ENCODE data around the gene MGAT4D.
"Not testable (repeated sequence)": the region's sequence is repeated elsewhere in the genome, so short reads cannot be mapped to it uniquely, and the experiment has no call there.

Gene MGAT4D

GRCh38 chr4:140497747-140498636, at the start of gene MGAT4D:
Gene MGAT4D, minus strand, starts transcription at chr4:140498293. Its CDS starts 71 bp downstream, at chr4:140498222.
- peak; percentile 19 for DNase-seq

GRCh38 chr4:140533951-140534480, 35.9 kb upstream of the MGAT4D start:
- no peak for DNase-seq

- no peak for DNase-seq
Observed at GRCh38 chr4:140529434-140529833, 31.3 kb upstream of the MGAT4D start.

- DNase-seq, result peak; percentile 99
Observed at GRCh38 chr4:140523857-140524742, 26.0 kb upstream of the MGAT4D start, which contains the start of gene ELMOD2. Gene ELMOD2, plus strand, starts transcription at chr4:140524168. Its CDS starts 1,261 bp downstream, at chr4:140525429.

- DNase-seq, result no peak
Observed at GRCh38 chr4:140523370-140523856, 25.3 kb upstream of the MGAT4D start.

- no peak for DNase-seq
Observed at GRCh38 chr4:140515423-140515822, 17.3 kb upstream of the MGAT4D start.

- not testable (repeated sequence) for DNase-seq
Observed at GRCh38 chr4:140513765-140514164, 15.7 kb upstream of the MGAT4D start.

GRCh38 chr4:140504261-140504660, 6.2 kb upstream of the MGAT4D start:
- no peak for DNase-seq

- no peak for DNase-seq
Observed at GRCh38 chr4:140499391-140499790, 1.3 kb upstream of the MGAT4D start.

- no peak for DNase-seq
Observed at GRCh38 chr4:140497405-140497746, 717 bp downstream of the MGAT4D start.

GRCh38 chr4:140485939-140486338, 12.2 kb downstream of the MGAT4D start:
- DNase-seq, result no peak

- DNase-seq, result no peak
Observed at GRCh38 chr4:140483445-140483844, 14.6 kb downstream of the MGAT4D start.

GRCh38 chr4:140472156-140472555, 25.9 kb downstream of the MGAT4D start:
- no peak for DNase-seq

GRCh38 chr4:140469791-140470733, 28.0 kb downstream of the MGAT4D start:
- no peak for DNase-seq

GRCh38 chr4:140466146-140466545, 31.9 kb downstream of the MGAT4D start:
- peak; percentile 53 for DNase-seq

- DNase-seq, result no peak
Observed at GRCh38 chr4:140463614-140464013, 34.5 kb downstream of the MGAT4D start.

- no peak for DNase-seq
Observed at GRCh38 chr4:140463182-140463581, 34.9 kb downstream of the MGAT4D start.

- DNase-seq, result no peak
Observed at GRCh38 chr4:140450352-140450751, 47.7 kb downstream of the MGAT4D start.

- peak; percentile 33 for DNase-seq
Observed at GRCh38 chr4:140448830-140449229, 49.3 kb downstream of the MGAT4D start.

- DNase-seq, result no peak
Observed at GRCh38 chr4:140448162-140448561, 49.9 kb downstream of the MGAT4D start.

- DNase-seq, result not testable (repeated sequence)
Observed at GRCh38 chr4:140444347-140444746, 53.7 kb downstream of the MGAT4D start.

- DNase-seq, result no peak
Observed at GRCh38 chr4:140439644-140440142, 58.4 kb downstream of the MGAT4D start.
